ENCODE measurements around the gene SARDH.

The SARDH gene

GRCh38 chr9:133737774-133738639, at the start of gene SARDH:
TSS of gene SARDH (minus strand) at chr9:133738352. CDS start at chr9:133734173, 4,179 bp downstream.
- FAIRE-seq (no peak), DNase-seq (ENCODE audit: insufficient read length, low spot score) (peak; percentile 29)

GRCh38 chr9:133787754-133788025, 49.5 kb upstream of the SARDH start:
- FAIRE-seq: no peak

GRCh38 chr9:133786907-133787753, 49.0 kb upstream of the SARDH start:
- DNase-seq (ENCODE audit: insufficient read length, low spot score): no peak
- FAIRE-seq: no peak

More at GRCh38 chr9:133787754-133788025, 49.5 kb upstream of the SARDH start:
- no peak for DNase-seq (ENCODE audit: insufficient read length, low spot score)

- no peak for FAIRE-seq
- no peak for DNase-seq (ENCODE audit: insufficient read length, low spot score)
Measured at GRCh38 chr9:133786371-133786753, 48.2 kb upstream of the SARDH start.

- DNase-seq (ENCODE audit: insufficient read length, low spot score) (no peak), FAIRE-seq (no peak)
Measured at GRCh38 chr9:133785753-133786370, 47.7 kb upstream of the SARDH start.

- DNase-seq (ENCODE audit: insufficient read length, low spot score) (no peak), FAIRE-seq (no peak)
Measured at GRCh38 chr9:133784731-133785561, 46.8 kb upstream of the SARDH start.

GRCh38 chr9:133783331-133783731, 45.2 kb upstream of the SARDH start:
- DNase-seq (ENCODE audit: insufficient read length, low spot score) (no peak), FAIRE-seq (no peak)

- peak; percentile 68 for DNase-seq (ENCODE audit: insufficient read length, low spot score)
- no peak for FAIRE-seq
Measured at GRCh38 chr9:133782157-133783130, 44.3 kb upstream of the SARDH start.

- no peak for FAIRE-seq
- no peak for DNase-seq (ENCODE audit: insufficient read length, low spot score)
Measured at GRCh38 chr9:133781828-133782135, 43.6 kb upstream of the SARDH start.

- DNase-seq (ENCODE audit: insufficient read length, low spot score): no peak
- FAIRE-seq: no peak
Measured at GRCh38 chr9:133780962-133781827, 43.0 kb upstream of the SARDH start.

GRCh38 chr9:133780404-133780945, 42.3 kb upstream of the SARDH start:
- no peak for FAIRE-seq
- no peak for DNase-seq (ENCODE audit: insufficient read length, low spot score)

GRCh38 chr9:133779516-133780403, 41.6 kb upstream of the SARDH start:
- FAIRE-seq: no peak
- no peak for DNase-seq (ENCODE audit: insufficient read length, low spot score)

- no peak for DNase-seq (ENCODE audit: insufficient read length, low spot score)
- no peak for FAIRE-seq
Measured at GRCh38 chr9:133779081-133779480, 40.9 kb upstream of the SARDH start.

GRCh38 chr9:133778336-133779013, 40.3 kb upstream of the SARDH start:
- FAIRE-seq (no peak), DNase-seq (ENCODE audit: insufficient read length, low spot score) (no peak)

- no peak for FAIRE-seq
- DNase-seq (ENCODE audit: insufficient read length, low spot score): no peak
Measured at GRCh38 chr9:133777871-133778270, 39.7 kb upstream of the SARDH start.

- FAIRE-seq: no peak
Measured at GRCh38 chr9:133777068-133777791, 39.1 kb upstream of the SARDH start.

More at GRCh38 chr9:133777068-133777791, 39.1 kb upstream of the SARDH start:
- DNase-seq (ENCODE audit: insufficient read length, low spot score): no peak

All from HTR-8/SVneo (cell line).